ENCODE data around the gene SFN. TPM values are rescaled to one million over a fixed set of nuclear protein-coding genes. Genes with fewer than 3 reads are reported as not detected.

SFN gene
- total and polyA plus RNA-seq, 10 donors = 0.27 to 0.80 (median 0.61) TPM; not detected in 3

DNA sequence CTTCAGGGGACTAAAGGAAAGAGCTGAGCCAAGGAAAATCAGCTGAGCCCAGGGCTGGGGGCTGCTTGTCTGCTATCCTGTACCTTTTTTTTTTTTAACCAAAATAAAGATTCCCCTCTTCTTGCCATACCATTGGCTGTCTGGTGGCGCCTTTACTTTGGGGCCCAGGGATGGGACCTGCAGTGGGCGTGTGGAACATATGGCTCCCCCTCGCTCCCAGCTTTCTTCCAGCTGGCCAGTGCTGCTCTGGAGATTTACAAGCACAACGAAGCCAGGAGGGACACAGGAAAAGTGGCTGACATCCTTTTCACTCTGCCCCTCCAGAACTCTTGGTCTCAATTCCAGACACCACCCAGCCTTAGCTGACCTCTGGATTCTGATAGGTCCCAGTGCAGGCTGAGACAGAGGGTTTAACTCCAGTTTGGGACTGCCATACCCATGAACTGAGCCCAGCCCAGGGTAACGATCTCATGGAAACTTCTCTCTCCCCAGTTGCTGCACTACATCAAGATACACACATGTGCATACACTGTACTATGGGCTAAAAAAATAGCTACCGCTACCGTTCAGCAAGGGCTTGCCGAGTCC lies 5.4 kb upstream of the SFN start:
- H3K27me3 ChIP-seq (replicated peaks in 1 of 7) = no peaks in the 10 kb centered on the region
- no peaks in the 10 kb centered on the region for H3K9me3 ChIP-seq
- peaks cover 0 to 60% (median 48%) of the 10 kb centered on the region in 6 donors for H3K36me3 ChIP-seq
- no peak for TF ChIP-seq POLR2AphosphoS5 (IDR thresholded peaks at IDR 0.05)
- no peak for TF ChIP-seq POLR2A (IDR thresholded peaks at IDR 0.05)
- TF ChIP-seq, protein P1, sequence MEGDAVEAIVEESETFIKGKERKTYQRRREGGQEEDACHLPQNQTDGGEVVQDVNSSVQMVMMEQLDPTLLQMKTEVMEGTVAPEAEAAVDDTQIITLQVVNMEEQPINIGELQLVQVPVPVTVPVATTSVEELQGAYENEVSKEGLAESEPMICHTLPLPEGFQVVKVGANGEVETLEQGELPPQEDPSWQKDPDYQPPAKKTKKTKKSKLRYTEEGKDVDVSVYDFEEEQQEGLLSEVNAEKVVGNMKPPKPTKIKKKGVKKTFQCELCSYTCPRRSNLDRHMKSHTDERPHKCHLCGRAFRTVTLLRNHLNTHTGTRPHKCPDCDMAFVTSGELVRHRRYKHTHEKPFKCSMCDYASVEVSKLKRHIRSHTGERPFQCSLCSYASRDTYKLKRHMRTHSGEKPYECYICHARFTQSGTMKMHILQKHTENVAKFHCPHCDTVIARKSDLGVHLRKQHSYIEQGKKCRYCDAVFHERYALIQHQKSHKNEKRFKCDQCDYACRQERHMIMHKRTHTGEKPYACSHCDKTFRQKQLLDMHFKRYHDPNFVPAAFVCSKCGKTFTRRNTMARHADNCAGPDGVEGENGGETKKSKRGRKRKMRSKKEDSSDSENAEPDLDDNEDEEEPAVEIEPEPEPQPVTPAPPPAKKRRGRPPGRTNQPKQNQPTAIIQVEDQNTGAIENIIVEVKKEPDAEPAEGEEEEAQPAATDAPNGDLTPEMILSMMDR (IDR thresholded peaks at IDR 0.05 in 8 of 11, conservative IDR thresholded peaks at IDR 0.05 in 3 of 11) = no peak
- 87 to 99% (median 91%) methylated on average over 8 of the region's 8 CpGs for WGBS, 5 donors
- no peak overlapping the region for H3K4me3 ChIP-seq
- H3K4me1 ChIP-seq = peaks cover 0 to 9% (median 2%) of the 10 kb centered on the region in 6 donors
- DNase-seq = no peak
- intact Hi-C loops (cut with DNase I; ENCODE audit: low total_unique reads) = no loop called here
- no peak overlapping the region for H3K27ac ChIP-seq

DNA sequence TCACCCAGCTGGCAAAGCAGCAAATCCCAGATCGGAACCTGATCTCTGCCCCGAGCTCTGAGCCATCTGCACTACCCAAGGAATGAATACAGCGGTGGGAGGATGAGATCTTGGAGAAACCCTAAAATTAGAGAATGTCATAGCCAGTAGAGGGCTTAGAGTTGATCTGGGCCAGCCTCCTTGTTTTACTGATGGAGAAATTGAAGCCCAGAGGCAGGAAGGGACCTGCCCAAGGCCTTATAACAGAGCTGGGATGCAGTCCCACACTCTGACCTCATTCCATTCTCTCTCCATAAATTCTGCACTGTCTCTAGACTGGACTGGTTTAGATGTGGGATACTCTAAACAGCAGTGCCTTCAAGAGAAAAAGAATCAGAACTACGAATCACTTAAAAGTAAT lies 4.8 kb upstream of the SFN start:
- intact Hi-C loops (cut with DNase I; ENCODE audit: low total_unique reads) = no loop called here
- Histone ChIP-seq H3K27me3 (replicated peaks in 1 of 7) (no peaks in the 10 kb centered on the region), H3K36me3 (peaks cover 0 to 54% (median 43%) of the 10 kb centered on the region in 6 donors), H3K9me3 (no peaks in the 10 kb centered on the region), H3K27ac (no peak overlapping the region), H3K4me3 (no peak overlapping the region), H3K4me1 (peaks cover 0 to 10% (median under 1%) of the 10 kb centered on the region in 6 donors)
- no peak for TF ChIP-seq POLR2A (IDR thresholded peaks at IDR 0.05)
- TF ChIP-seq POLR2AphosphoS5 (IDR thresholded peaks at IDR 0.05) = no peak
- TF ChIP-seq, protein P1 (IDR thresholded peaks at IDR 0.05 in 8 of 11, conservative IDR thresholded peaks at IDR 0.05 in 3 of 11) = no peak
- no peak for DNase-seq
- 85 to 94% (median 93%) methylated on average over 4 of the region's 4 CpGs for WGBS, 5 donors

DNA sequence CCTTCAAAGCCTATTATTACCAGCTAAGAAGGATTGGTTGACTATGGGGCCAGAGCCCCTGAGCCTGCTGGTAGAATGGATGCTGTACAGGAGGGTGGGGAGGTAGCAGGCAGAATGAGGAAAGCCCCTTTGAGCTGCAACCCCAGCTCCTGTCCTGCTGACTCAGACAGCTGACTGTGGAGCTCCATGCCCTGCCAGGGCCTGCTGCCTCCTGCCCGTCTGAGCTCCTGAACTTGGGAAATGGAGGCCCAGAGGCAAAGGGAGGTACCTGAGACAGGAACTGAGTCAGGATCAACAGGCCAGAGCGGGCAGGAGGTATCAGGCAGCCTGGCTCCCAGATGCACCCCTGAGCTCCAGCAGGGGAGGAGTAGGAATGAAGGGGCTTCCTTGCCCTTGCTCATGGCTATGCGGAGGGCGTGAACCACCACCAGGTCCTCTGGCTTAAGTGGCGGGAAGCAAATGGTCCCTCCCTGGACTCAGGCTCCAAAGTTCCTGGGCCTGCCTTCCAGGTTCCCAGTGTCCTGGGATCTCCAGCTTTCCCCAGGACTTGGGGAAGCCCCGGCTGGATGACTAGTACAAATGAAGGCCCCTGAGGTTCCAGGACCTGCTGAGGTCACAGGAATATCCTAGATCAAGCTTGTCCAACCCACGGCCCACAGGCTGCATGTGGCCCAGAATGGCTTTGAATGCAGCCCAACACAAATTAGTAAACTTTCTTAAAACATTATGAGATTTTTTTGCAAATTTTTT lies 3.9 kb upstream of the SFN start:
- Histone ChIP-seq H3K27ac (no peak overlapping the region), H3K36me3 (peaks cover 0 to 45% (median 34%) of the 10 kb centered on the region in 6 donors), H3K27me3 (replicated peaks in 1 of 7) (no peaks in the 10 kb centered on the region), H3K4me1 (peaks cover 0 to 14% (median 9%) of the 10 kb centered on the region in 6 donors), H3K9me3 (no peaks in the 10 kb centered on the region), H3K4me3 (no peak overlapping the region)
- intact Hi-C loops (cut with DNase I; ENCODE audit: low total_unique reads) = no loop called here
- DNase-seq = no peak
- TF ChIP-seq POLR2A (IDR thresholded peaks at IDR 0.05) = no peak
- peak in 1 of 3 donors; percentile 40 for TF ChIP-seq POLR2AphosphoS5 (IDR thresholded peaks at IDR 0.05)
- TF ChIP-seq, protein P1 (IDR thresholded peaks at IDR 0.05 in 8 of 11, conservative IDR thresholded peaks at IDR 0.05 in 3 of 11) = no peak
- WGBS, 5 donors = 91 to 98% (median 92%) methylated on average over 6 to 7 of the region's 7 CpGs

DNA sequence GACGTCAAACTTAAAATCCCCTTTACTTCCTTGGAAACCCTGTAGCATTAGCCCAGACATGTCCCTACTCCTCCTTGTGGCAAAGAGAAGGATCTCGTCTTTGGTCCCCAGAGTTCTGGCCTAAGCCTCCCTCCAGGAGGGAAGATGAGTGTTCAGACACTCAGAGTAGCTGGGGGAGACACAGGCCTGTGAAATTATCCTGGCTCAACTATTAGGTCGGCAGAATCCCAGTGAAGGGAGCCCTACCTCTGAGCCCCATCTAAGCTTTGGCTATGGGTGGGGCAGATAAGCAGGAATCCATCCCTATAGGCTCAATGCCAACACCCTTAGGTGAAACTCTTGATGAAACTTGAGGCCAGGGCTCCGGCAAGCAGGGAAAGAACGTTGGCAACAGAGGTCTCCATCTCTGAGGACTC lies 1.7 kb upstream of the SFN start:
- no peak for DNase-seq
- intact Hi-C loops (cut with DNase I; ENCODE audit: low total_unique reads) = no loop called here
- H3K4me1 ChIP-seq = peaks cover 0 to 35% (median 27%) of the 10 kb centered on the region in 6 donors
- TF ChIP-seq, protein P1 (IDR thresholded peaks at IDR 0.05 in 8 of 11, conservative IDR thresholded peaks at IDR 0.05 in 3 of 11) = no peak
- TF ChIP-seq POLR2A (IDR thresholded peaks at IDR 0.05) = no peak
- TF ChIP-seq POLR2AphosphoS5 (IDR thresholded peaks at IDR 0.05) = no peak
- H3K36me3 ChIP-seq = peaks cover 0 to 23% (median 13%) of the 10 kb centered on the region in 6 donors
- H3K27ac ChIP-seq = no peak overlapping the region
- WGBS, 5 donors = 79 to 87% (median 81%) methylated on average over 5 of the region's 5 CpGs
- H3K9me3 ChIP-seq = no peaks in the 10 kb centered on the region
- H3K27me3 ChIP-seq (replicated peaks in 1 of 7) = no peaks in the 10 kb centered on the region
- no peak overlapping the region for H3K4me3 ChIP-seq
